ENCODE measurements around the gene PPY.

The PPY gene

GRCh38 chr17:43956222-43956621 is 13.9 kb upstream of the PPY start:
- TF ChIP-seq CTCF (IDR thresholded peaks at IDR 0.05): no peak

DNA sequence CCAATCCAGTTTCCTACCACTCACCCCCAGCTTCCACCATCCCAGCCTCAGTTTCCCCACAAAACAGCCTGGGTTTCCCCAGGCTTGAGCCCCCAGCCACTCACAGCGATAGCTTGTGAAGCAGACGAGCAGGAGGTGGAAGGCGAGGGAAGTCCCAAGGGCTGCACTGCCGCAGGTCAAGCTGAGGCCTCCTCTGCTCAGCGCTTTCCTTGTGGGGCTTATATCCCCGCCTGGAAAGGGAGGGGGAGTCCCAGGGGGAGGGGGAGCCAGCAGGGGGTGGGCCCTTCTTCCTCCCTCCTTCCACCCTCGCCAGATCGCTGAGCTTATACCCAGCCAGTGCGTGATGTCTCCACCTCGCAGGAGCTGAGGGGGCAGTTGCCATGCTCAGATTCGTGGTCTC is 11.5 kb upstream of the PPY start, which contains the start of gene PYY:
TSS of gene PYY (minus strand) at position 195 of the 400 bp plus-strand sequence. CDS start 457 bp downstream, outside the sequence.
- no peak for TF ChIP-seq CTCF (IDR thresholded peaks at IDR 0.05)

GRCh38 chr17:43952724-43953666 is 10.7 kb upstream of the PPY start:
- no peak for TF ChIP-seq CTCF (IDR thresholded peaks at IDR 0.05)

GRCh38 chr17:43952351-43952723 is 10.1 kb upstream of the PPY start:
- no peak for TF ChIP-seq CTCF (IDR thresholded peaks at IDR 0.05)

- no peak for TF ChIP-seq CTCF (IDR thresholded peaks at IDR 0.05)
Measured at GRCh38 chr17:43951750-43952149, 9.5 kb upstream of the PPY start.

GRCh38 chr17:43950554-43950953 is 8.3 kb upstream of the PPY start:
- no peak for TF ChIP-seq CTCF (IDR thresholded peaks at IDR 0.05)

DNA sequence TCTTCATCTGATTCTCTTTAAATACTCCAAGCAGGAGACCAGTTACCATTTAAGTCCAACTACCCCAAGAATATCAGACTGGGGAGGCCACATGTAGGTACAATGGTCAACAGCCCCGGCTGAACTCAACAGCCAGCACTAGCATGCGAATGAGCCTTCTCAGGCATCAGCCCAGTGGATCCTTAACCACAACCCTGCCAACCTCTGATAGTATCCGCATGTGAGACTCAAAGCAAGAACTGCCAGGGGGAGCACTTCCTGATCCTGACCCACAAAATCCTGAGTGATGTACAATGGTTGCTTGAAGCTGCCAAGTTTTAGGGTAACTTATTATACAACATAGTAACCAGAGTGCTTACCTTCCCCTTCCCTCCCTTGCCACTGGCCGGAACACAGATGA is 7.5 kb upstream of the PPY start:
- TF ChIP-seq CTCF (IDR thresholded peaks at IDR 0.05): no peak
